Sigmoid colon (tissue), 7 donors: ENCODE results near the gene NCR3LG1. TPM values are rescaled to one million over a fixed set of nuclear protein-coding genes. Genes with fewer than 3 reads are reported as not detected.

Experiments used
- DNase-seq: peaks from one replicate; pipeline ENCODE4 v3.0.0-alpha.2; 2019
- H3K27ac ChIP-seq, 4 donors: fragments of 200-600 bp; sonication (generic); one replicate each; pipeline ENCODE4 v1.5.1; 2016 to 2019; ENCODE audit warnings: mild to moderate bottlenecking in 1 of 4
- H3K27me3 ChIP-seq, 3 donors: fragments of 200-600 bp; sonication (generic); one replicate each; pipeline ENCODE4 v1.5.1; 2019; ENCODE audit warnings: mild to moderate bottlenecking in 1 of 3
- H3K36me3 ChIP-seq, 4 donors: fragments of 200-600 bp; sonication (generic); one replicate each; pipeline ENCODE4 v1.5.1; 2016 to 2019
- H3K4me1 ChIP-seq, 4 donors: fragments of 200-600 bp; sonication (generic); one replicate each; pipeline ENCODE4 v1.5.1; 2017 to 2019
- H3K4me3 ChIP-seq, 4 donors: fragments of 200-600 bp; sonication (generic); one replicate each; pipeline ENCODE4 v1.5.1; 2017 to 2019; ENCODE audit warnings: mild to moderate bottlenecking in 2 of 4, moderate library complexity in 1 of 4
- H3K9me3 ChIP-seq, 4 donors: fragments of 200-600 bp in 3 of 4; sonication (generic) in 3 of 4; one replicate each; pipeline versions ENCODE4 v1.5.1 to v1.6.1; 2013 to 2019
- EP300 ChIP-seq, 4 donors: sonication (generic); formaldehyde crosslinking; IDR thresholded peaks; one replicate each; pipeline ENCODE4 v1.6.1; 2017; ENCODE audit warnings: antibody characterized with exemption in 4 of 4
- POLR2A ChIP-seq, 2 donors: fragments of 450-650 bp; IDR thresholded peaks; one replicate each; pipeline ENCODE4 v1.6.1; 2016; ENCODE audit warnings: antibody characterized with exemption in 2 of 2, mild to moderate bottlenecking in 2 of 2, moderate library complexity in 2 of 2
- POLR2AphosphoS5 ChIP-seq, 4 donors: sonication (generic); formaldehyde crosslinking; IDR thresholded peaks; one replicate each; pipeline ENCODE4 v1.6.1; 2017; ENCODE audit warnings: antibody characterized with exemption in 4 of 4
- WGBS, 2 donors: extraction: QIAGEN DNeasy Blood & Tissue Kit; methylation state at CpG; one replicate each; pipeline ENCODE4 v1.1.7; 2013; 5-methylcytosine and 5-hydroxymethylcytosine counted together
- intact Hi-C: fragments of 100-400 bp; cut with DNase I; formaldehyde crosslinking; loops from one replicate; pipeline ENCODE4 v1.15.1; 2023
- polyA plus RNA-seq, 3 donors: library from polyadenylated mRNA; stranded (reverse); fragments of 200-250 nt; gene quantifications; one replicate each; pipeline ENCODE4 v1.2.3, GENCODE V29; 2013
- total RNA-seq, 4 donors: library from RNA; depleted of rRNA; stranded (reverse); fragments of >200 nt; gene quantifications; one replicate each; pipeline ENCODE4 v1.1.0, GENCODE V29; 2016
- TF ChIP-seq, protein P1 (sequence below), 4 experiments: fragments of 450-650 bp in 3 of 4; fragments of 200-600 bp in 1 of 4; IDR thresholded peaks; one replicate each; pipeline ENCODE4 v1.5.1; 2016 to 2019; ENCODE audit warnings: antibody characterized with exemption in 4 of 4, mild to moderate bottlenecking in 3 of 4, moderate library complexity in 2 of 4
- donor health status: healthy with polysubstance abuse.
- donor health status: Bipolar disorder and iron deficiency.
- donor health status: healthy.

Gene NCR3LG1
- total and polyA plus RNA-seq, 7 donors: 0.69 to 4.6 (median 2.1) TPM; not detected in 1

DNA sequence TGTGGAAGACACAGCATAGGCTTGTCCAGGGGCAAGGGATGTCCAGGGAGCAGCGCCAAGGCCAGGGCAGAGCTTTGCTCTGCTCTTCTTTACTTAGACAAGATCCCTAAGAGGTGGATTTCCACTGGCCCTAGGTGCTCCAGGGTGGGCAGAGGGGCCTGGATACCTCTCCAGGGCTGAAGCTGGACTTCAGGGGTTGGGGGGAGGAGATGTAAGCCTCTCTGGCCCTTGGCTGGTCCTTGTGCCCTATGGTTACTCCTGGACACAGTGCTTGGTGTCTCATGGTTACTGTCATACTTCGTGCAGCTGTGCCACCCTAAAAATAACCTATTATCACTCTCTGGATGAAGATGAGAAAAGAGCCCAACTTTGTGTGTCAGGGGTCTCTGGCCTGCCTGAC, 49.7 kb downstream of the NCR3LG1 start:
- peaks cover 0 to 14% (median 0%) of the 10 kb centered on the region in 4 donors for H3K4me1 ChIP-seq
- no peaks in the 10 kb centered on the region for H3K9me3 ChIP-seq
- intact Hi-C loops: no loop called here
- no peaks in the 10 kb centered on the region for H3K27me3 ChIP-seq
- H3K4me3 ChIP-seq: no peak overlapping the region
- H3K36me3 ChIP-seq: no peaks in the 10 kb centered on the region
- 86 to 88% methylated on average over 2 of the region's 2 CpGs for WGBS, 2 donors
- no peak overlapping the region for H3K27ac ChIP-seq
- no peak for DNase-seq
- TF ChIP-seq POLR2AphosphoS5 (IDR thresholded peaks at IDR 0.05) (no peak), POLR2A (IDR thresholded peaks at IDR 0.05) (no peak), EP300 (IDR thresholded peaks at IDR 0.05) (no peak)
- TF ChIP-seq, protein P1, sequence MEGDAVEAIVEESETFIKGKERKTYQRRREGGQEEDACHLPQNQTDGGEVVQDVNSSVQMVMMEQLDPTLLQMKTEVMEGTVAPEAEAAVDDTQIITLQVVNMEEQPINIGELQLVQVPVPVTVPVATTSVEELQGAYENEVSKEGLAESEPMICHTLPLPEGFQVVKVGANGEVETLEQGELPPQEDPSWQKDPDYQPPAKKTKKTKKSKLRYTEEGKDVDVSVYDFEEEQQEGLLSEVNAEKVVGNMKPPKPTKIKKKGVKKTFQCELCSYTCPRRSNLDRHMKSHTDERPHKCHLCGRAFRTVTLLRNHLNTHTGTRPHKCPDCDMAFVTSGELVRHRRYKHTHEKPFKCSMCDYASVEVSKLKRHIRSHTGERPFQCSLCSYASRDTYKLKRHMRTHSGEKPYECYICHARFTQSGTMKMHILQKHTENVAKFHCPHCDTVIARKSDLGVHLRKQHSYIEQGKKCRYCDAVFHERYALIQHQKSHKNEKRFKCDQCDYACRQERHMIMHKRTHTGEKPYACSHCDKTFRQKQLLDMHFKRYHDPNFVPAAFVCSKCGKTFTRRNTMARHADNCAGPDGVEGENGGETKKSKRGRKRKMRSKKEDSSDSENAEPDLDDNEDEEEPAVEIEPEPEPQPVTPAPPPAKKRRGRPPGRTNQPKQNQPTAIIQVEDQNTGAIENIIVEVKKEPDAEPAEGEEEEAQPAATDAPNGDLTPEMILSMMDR (IDR thresholded peaks at IDR 0.05): no peak

DNA sequence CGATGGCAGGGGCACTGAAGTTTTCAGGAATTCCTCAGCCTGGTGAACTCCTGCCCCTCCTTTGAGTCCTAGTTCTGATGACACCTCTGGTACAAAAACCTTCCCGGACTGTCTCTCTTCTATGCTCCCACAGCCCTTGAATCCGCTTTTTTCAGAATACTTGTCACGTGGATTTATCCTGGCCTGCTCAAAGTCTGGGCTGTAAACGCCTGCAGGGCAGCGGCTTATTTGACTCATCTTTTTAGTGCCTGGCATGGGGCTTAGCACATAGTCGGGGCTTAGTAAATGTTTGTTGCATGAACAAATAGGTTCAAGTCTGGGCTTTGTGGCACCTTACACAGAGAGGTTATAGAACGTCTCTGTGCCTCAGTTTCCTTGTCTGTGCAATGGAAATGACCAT, 50.2 kb downstream of the NCR3LG1 start:
- TF ChIP-seq POLR2AphosphoS5 (IDR thresholded peaks at IDR 0.05): no peak
- intact Hi-C loops: no loop called here
- H3K9me3 ChIP-seq: no peaks in the 10 kb centered on the region
- no peak overlapping the region for H3K27ac ChIP-seq
- peaks cover 0 to 14% (median 2%) of the 10 kb centered on the region in 4 donors for H3K4me1 ChIP-seq
- 81 to 87% methylated on average over 8 of the region's 8 CpGs for WGBS, 2 donors
- H3K27me3 ChIP-seq: no peaks in the 10 kb centered on the region
- no peaks in the 10 kb centered on the region for H3K36me3 ChIP-seq
- no peak for DNase-seq
- no peak overlapping the region for H3K4me3 ChIP-seq

DNA sequence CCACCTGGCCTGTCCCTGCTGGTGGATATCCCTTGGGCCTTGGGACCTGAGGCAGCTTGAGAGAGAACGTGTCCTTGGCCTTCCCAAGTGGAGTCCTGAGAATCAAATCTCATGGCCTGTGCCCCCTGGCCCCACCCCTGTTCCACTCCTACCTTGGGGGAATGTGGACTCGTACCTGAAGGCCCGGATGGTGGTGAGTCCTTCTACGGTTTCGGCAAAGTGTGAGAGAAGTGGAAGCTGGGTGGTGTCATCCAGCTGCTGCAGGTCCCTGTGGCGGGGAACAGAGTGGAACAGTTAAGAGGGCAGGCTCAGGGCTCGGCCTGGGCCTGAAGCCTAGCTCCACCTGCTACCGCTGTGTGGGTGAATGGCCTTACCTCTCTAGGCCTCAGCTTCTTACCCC, 50.9 kb downstream of the NCR3LG1 start:
- intact Hi-C loops: no loop called here
- TF ChIP-seq, protein P1 (IDR thresholded peaks at IDR 0.05): no peak
- TF ChIP-seq EP300 (IDR thresholded peaks at IDR 0.05) (no peak), POLR2A (IDR thresholded peaks at IDR 0.05) (no peak), POLR2AphosphoS5 (IDR thresholded peaks at IDR 0.05) (no peak)
- 91 to 95% methylated on average over 8 of the region's 8 CpGs for WGBS, 2 donors
- H3K4me3 ChIP-seq: no peak overlapping the region
- H3K9me3 ChIP-seq: no peaks in the 10 kb centered on the region
- H3K4me1 ChIP-seq: peaks cover 0 to 14% (median 2%) of the 10 kb centered on the region in 4 donors
- no peaks in the 10 kb centered on the region for H3K36me3 ChIP-seq
- no peak overlapping the region for H3K27ac ChIP-seq
- DNase-seq: no peak
- no peaks in the 10 kb centered on the region for H3K27me3 ChIP-seq

DNA sequence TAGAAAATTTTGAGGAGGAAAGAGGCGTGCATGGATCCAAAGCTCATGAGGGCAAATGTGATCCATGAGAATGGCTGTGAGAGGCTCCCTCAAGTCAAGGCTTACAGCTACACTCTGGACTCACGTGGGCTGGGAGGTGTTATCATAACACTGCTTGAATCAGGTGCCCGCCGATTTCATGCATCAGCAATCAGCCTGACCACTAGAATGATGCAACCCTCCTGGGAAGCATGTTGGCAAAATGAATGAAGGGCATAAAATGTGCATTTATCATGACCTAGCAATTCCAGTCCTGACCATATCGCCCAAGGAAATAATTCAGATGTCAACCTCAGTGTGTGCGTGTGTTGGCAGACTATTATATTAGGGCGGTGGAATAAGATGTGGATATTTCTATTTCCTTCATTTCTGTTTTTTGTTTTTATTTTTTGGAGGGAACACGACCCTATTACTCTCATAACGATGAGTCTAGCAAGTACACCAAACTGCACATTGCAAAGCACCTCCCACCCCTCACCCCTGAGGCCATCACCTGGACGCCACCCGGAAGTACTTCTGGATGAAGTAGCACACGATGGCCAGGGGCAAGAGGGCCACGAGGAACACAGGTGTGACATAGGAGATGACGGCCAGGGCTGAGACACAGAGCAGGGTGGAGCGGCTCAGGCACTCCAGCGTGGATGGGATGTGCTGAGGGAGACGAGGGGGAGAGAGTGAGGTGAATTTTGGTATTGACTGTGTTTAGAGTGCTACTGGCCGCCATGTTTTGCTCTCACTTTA, 52.6 kb downstream of the NCR3LG1 start:
- H3K4me1 ChIP-seq: peaks cover 0 to 14% (median 2%) of the 10 kb centered on the region in 4 donors
- no peaks in the 10 kb centered on the region for H3K36me3 ChIP-seq
- no peak overlapping the region for H3K27ac ChIP-seq
- intact Hi-C loops: no loop called here
- H3K4me3 ChIP-seq: no peak overlapping the region
- no peaks in the 10 kb centered on the region for H3K27me3 ChIP-seq
- TF ChIP-seq, protein P1 (IDR thresholded peaks at IDR 0.05): no peak
- no peak for TF ChIP-seq EP300 (IDR thresholded peaks at IDR 0.05)
- no peak for TF ChIP-seq POLR2A (IDR thresholded peaks at IDR 0.05)
- TF ChIP-seq POLR2AphosphoS5 (IDR thresholded peaks at IDR 0.05): no peak
- H3K9me3 ChIP-seq: no peaks in the 10 kb centered on the region
- no peak for DNase-seq
- WGBS, 2 donors: 86 to 90% methylated on average over 18 of the region's 18 CpGs

DNA sequence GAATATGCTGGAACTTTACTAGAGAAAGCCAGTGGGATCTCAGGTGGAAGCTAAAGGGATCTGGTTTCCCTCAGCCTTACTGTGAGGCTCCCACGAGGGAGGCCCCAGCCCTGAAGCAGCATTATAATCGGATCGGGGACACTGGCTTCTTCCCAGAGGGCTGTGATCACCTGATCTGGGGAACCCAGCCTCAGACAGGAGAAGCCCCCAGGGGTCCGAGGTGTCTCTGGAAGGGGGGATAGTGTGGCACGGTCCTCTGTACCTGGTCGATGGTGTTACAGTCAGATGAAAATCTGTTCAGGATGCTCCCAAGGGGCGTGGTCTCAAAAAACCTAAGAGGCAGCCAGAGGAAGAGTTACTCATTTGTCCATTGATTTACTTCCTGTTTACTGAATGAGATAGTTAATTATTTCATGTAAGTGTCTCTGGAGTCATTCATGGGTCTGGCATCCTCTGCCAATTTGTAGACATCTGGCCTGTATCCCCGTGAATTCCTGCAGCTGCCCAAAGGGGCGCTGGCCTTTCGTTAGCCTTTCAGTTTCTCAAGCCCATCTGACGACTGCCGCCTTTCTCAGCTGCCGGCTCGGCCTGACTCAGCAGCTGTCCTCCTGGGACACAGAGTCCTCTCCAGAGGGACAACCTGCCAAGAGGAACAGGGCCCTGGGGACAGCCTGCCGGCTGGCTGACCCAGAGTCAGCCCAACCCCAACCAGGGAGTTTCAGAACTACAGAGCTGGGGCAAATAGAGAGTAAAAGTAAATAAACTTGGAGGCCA, 53.8 kb downstream of the NCR3LG1 start:
- WGBS, 2 donors: 36 to 60% methylated on average over 15 of the region's 15 CpGs
- Histone ChIP-seq H3K36me3 (no peaks in the 10 kb centered on the region), H3K27ac (peak overlapping the region in 3 of 4 donors; percentile 36 to 38 (median 37)), H3K27me3 (no peaks in the 10 kb centered on the region), H3K4me3 (no peak overlapping the region), H3K9me3 (no peaks in the 10 kb centered on the region), H3K4me1 (peaks cover 0 to 14% (median 2%) of the 10 kb centered on the region in 4 donors)
- TF ChIP-seq EP300 (IDR thresholded peaks at IDR 0.05) (no peak), POLR2AphosphoS5 (IDR thresholded peaks at IDR 0.05) (peak in 3 of 4 donors; percentile 28 to 45 (median 41))
- intact Hi-C loops: no loop called here
- peak; percentile 83 for DNase-seq
